RPMI7951 (cell line): Measurements from ENCODE around the gene GSTM3. TPM values are rescaled to one million over a fixed set of nuclear protein-coding genes. Genes with fewer than 3 reads are reported as not detected.
"Not testable (repeated sequence)": the region's sequence is repeated elsewhere in the genome, so short reads cannot be mapped to it uniquely, and the experiment has no call there.

Experiments used
- DNase-seq: peaks from one replicate; pipeline ENCODE4 v3.0.0-alpha.2; 2012; ENCODE audit warnings: low read depth
- total RNA-seq: library from RNA; depleted of rRNA; stranded (reverse); fragments of >200 nt; shearing (Covaris generic); gene quantifications from 2 replicates; pipeline ENCODE4 v1.2.3, GENCODE V29; 2014; rRNA removed

Gene GSTM3
- total RNA-seq, 1 experiment from 2014 or later: 247 TPM

- not testable (repeated sequence) for DNase-seq
These were observed 43.0 kb downstream of the GSTM3 start for GRCh38 chr1:109697861-109698260.

GRCh38 chr1:109697066-109697465, 43.8 kb downstream of the GSTM3 start:
- no peak for DNase-seq

- DNase-seq: not testable (repeated sequence)
These were observed 45.7 kb downstream of the GSTM3 start for GRCh38 chr1:109695138-109695537.

- not testable (repeated sequence) for DNase-seq
These were observed 46.4 kb downstream of the GSTM3 start for GRCh38 chr1:109694400-109694799.

- no peak for DNase-seq
These were observed 49.1 kb downstream of the GSTM3 start for GRCh38 chr1:109691759-109692158.

GRCh38 chr1:109689844-109690405, 50.9 kb downstream of the GSTM3 start:
- DNase-seq: no peak

GRCh38 chr1:109687641-109688499, 53.0 kb downstream of the GSTM3 start, which contains the start of gene GSTM1:
Gene GSTM1 (plus strand): TSS chr1:109687817. CDS start chr1:109687874, 57 bp downstream.
- no peak for DNase-seq

GRCh38 chr1:109687109-109687508, 53.7 kb downstream of the GSTM3 start:
- not testable (repeated sequence) for DNase-seq

- DNase-seq: not testable (repeated sequence)
These were observed 54.9 kb downstream of the GSTM3 start for GRCh38 chr1:109685890-109686289.

GRCh38 chr1:109685399-109685798, 55.4 kb downstream of the GSTM3 start:
- DNase-seq: not testable (repeated sequence)

- not testable (repeated sequence) for DNase-seq
These were observed 56.1 kb downstream of the GSTM3 start for GRCh38 chr1:109684777-109685176.

Other genes starting within 250 kb of the GSTM3 start
- 4.0 and 4.8 TPM in 2 replicates for gene CYB561D1, start 246.9 kb downstream of the GSTM3 start, total RNA-seq
- gene AMIGO1, start 231.3 kb downstream of the GSTM3 start, total RNA-seq: 2.5 and 3.4 TPM in 2 replicates
- gene GPR61, start 201.2 kb downstream of the GSTM3 start, total RNA-seq: under 0.01 and 0.20 TPM in 2 replicates
- gene GNAI3, start 192.4 kb downstream of the GSTM3 start, total RNA-seq: 17.3 and 20.2 TPM in 2 replicates
- gene GNAT2, start 121.4 kb downstream of the GSTM3 start, total RNA-seq: 0.29 TPM in 1 of 2 replicates, not detected in the other
- gene AMPD2, start 121.2 kb downstream of the GSTM3 start, total RNA-seq: 48.5 and 60.4 TPM in 2 replicates
- gene GSTM4, start 84.9 kb downstream of the GSTM3 start, total RNA-seq: 30.6 and 34.5 TPM in 2 replicates
- gene GSTM2, start 73.0 kb downstream of the GSTM3 start, total RNA-seq: 17.5 and 17.6 TPM in 2 replicates
- 0.12 TPM in 1 of 2 replicates, not detected in the other for gene GSTM1, start 53.2 kb downstream of the GSTM3 start, total RNA-seq
- gene GSTM5, start 28.8 kb downstream of the GSTM3 start, total RNA-seq: 0.48 TPM in 1 of 2 replicates, not detected in the other
- gene EPS8L3, start 22.9 kb upstream of the GSTM3 start, total RNA-seq: not detected in 2 replicates
- gene CSF1, start 169.8 kb upstream of the GSTM3 start, total RNA-seq: 35.4 and 51.5 TPM in 2 replicates
- gene AHCYL1, start 243.7 kb upstream of the GSTM3 start, total RNA-seq: 43.1 and 47.5 TPM in 2 replicates